GM10847 (cell line): ENCODE measurements around the gene ST6GALNAC4.

Source experiments
- POLR2A ChIP-seq: IDR thresholded peaks from 2 replicates; pipeline ENCODE4 v1.6.1; 2011; ENCODE audit not compliant: insufficient read length; ENCODE audit errors: extremely low read depth

The ST6GALNAC4 gene

GRCh38 chr9:127863191-127863621, 53.6 kb downstream of the ST6GALNAC4 start:
- TF ChIP-seq POLR2A: no peak

DNA sequence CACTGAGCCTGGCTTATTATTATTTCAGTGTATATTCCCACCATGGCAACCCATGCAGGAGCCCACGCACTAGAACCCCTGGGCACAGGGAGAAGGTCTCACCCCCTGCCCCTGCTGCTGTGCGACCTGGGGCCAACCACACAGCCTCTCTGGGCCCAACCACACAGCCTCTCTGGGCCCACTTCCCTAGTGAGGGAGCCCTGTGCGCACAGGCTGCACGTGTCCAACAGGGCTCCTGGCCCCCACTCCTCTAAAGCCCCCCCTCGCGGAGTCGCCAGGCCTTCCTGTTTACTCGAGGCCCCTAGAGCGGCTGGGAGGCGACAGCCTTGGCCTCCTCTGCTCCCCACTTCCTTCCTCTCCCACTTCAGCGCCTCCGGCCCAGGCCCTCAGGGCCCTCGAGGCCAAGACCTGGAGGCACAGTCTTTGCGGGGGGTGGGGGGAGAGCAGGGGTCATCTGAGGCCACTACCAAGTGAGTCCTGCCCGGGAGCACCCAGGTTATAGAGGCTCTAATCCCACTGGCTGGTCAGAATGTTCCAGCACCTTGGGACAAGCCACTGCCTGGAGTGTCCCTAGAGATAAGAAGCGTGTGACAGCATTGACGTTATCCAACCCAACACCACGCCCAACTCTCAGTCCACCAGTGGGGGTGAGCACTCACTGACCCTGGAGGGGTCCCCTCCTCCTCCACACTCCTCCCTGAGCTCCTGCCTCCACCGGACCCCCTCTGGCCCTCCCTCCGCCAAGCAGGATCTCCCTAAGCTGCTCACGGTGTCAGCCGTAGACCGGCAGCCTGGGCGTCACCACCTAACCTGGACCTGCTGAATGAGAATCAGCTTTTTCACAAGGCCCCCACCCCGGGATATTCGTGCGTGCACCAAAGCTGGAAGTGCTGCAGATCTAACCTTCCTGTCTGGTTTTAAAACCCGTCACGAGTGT, 54.5 kb downstream of the ST6GALNAC4 start:
- no peak for TF ChIP-seq POLR2A

DNA sequence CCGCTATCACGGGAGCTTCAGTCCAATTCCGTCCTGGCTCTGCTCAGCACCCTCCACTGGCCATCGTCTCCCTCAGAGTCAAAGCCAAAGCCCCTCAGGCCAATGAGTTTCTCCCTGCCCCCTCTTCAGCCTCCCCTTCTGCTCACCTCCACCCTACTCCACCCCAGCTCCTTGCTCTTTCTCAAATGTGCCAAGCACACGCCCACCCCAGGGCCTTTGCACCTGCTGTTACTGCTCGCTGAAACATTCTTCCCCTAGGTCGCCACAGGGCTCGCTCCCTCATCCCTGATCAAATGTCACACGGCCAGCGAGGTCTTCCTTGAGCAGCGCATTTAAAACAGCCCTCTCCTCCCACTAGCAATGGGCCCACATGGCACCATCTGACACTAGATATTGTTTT, 56.1 kb downstream of the ST6GALNAC4 start:
- no peak for TF ChIP-seq POLR2A

- no peak for TF ChIP-seq POLR2A
Observed at GRCh38 chr9:127860260-127860659, 56.6 kb downstream of the ST6GALNAC4 start.

DNA sequence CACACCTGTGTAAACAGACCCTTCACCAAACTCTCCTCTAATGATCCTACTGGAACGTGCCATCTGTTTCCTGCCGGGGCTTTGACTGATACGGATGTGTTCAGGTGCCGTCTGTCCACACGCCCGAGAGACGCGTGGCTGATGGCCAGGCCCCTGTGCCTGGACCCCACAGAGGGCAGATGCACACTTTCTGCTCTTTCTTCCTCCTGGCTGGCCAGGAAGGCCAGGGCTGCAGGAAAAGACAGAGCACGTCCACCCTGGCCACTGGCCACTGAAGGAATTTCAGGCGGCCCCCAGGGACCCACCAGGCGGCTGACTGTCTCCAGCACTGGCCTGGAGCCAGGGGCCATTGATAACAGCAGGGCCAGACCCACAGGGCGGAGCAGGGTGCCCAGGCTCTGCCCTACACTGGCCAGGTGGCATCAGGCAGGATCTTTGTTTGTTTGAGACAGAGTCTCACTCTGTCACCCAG, 58.8 kb downstream of the ST6GALNAC4 start:
- TF ChIP-seq POLR2A: no peak
